GM12892 (cell line): ENCODE results near the gene ITGB2.

Source experiments
- POLR2A ChIP-seq: IDR thresholded peaks from 2 replicates; pipeline ENCODE4 v1.6.1; 2011; ENCODE audit warnings: low read depth, low read length, control low read depth
- POLR2AphosphoS5 ChIP-seq: IDR thresholded peaks from 2 replicates; pipeline ENCODE4 v1.6.1; 2011; ENCODE audit warnings: low read depth, low read length, control low read depth
- TAF1 ChIP-seq: IDR thresholded peaks from 2 replicates; pipeline ENCODE4 v1.6.1; 2011; ENCODE audit warnings: low read depth, mild to moderate bottlenecking, control low read depth, low read length, borderline replicate concordance

DNA sequence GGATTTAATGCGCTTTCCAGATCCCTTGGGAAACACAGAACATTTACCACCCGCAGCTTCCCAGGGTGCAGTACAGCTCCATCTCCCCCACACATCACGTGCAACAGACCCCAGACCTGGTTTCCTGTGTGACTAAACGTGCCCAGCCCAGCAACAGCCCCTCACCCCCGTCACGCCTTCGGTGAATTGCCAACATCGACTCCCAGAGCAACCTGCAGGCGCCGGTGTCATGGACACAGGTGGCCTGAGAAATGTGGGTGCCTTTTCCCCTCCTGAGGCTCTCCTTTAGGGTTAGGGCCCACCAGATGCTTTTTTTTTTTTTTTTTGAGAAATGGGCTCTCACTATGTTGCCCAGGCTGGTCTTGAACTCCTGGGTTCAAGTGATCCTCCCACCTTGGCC, 78.6 kb downstream of the ITGB2 start:
- TF ChIP-seq POLR2A, result no peak
- TF ChIP-seq POLR2AphosphoS5, result no peak
- TF ChIP-seq TAF1, result no peak
